ENCODE data around the gene TAF11L2.
"Not testable (repeated sequence)": the region's sequence is repeated elsewhere in the genome, so short reads cannot be mapped to it uniquely, and the experiment has no call there.

Gene TAF11L2

GRCh38 chr5:17524935-17525334, 26.9 kb downstream of the TAF11L2 start, which contains the start of gene TAF11L5:
Gene TAF11L5 (plus strand): TSS chr5:17525235.
- H3K27me3 ChIP-seq (ENCODE audit: control insufficient read depth, insufficient read depth, low read length); H3K27ac ChIP-seq (ENCODE audit: low read depth, low read length); H3K36me3 ChIP-seq (ENCODE audit: control insufficient read depth, insufficient read depth, low read length); H3K4me3 ChIP-seq (ENCODE audit: low read depth, low read length); H3K9me3 ChIP-seq (ENCODE audit: control insufficient read depth, insufficient read depth, low read length); H3K4me1 ChIP-seq (ENCODE audit: control insufficient read depth, insufficient read depth, low read length); H3K9ac ChIP-seq (ENCODE audit: low read depth, low read length): not testable (repeated sequence)

DNA sequence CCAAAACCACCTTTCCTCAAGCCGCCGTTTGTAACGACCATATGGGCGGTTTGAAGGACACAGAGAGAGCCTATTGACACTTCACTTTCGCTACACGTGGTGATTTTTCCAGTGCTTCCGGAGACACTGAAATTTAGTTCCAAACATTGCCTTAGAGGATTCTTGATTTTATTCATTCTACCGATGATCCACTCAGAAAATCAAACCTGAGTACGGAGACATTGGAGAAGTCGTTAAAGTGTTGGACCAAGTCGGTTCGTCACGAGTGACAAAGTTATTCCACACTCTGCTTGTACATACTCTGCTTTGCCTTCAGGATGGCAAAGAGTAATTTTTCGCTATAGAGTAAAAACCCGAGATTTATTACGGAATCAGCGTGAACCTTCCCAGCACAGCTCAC, 28.5 kb downstream of the TAF11L2 start:
- H3K9ac ChIP-seq (ENCODE audit: low read depth, low read length); H3K27ac ChIP-seq (ENCODE audit: low read depth, low read length); H3K36me3 ChIP-seq (ENCODE audit: control insufficient read depth, insufficient read depth, low read length); H3K4me3 ChIP-seq (ENCODE audit: low read depth, low read length); H3K27me3 ChIP-seq (ENCODE audit: control insufficient read depth, insufficient read depth, low read length); H3K4me1 ChIP-seq (ENCODE audit: control insufficient read depth, insufficient read depth, low read length); H3K9me3 ChIP-seq (ENCODE audit: control insufficient read depth, insufficient read depth, low read length): not testable (repeated sequence)

GRCh38 chr5:17528369-17528768, 30.3 kb downstream of the TAF11L2 start, which contains the start of gene TAF11L6:
Gene TAF11L6 (plus strand): TSS chr5:17528669.
- not testable (repeated sequence) for H3K4me1 ChIP-seq (ENCODE audit: control insufficient read depth, insufficient read depth, low read length); H3K9me3 ChIP-seq (ENCODE audit: control insufficient read depth, insufficient read depth, low read length); H3K9ac ChIP-seq (ENCODE audit: low read depth, low read length); H3K27me3 ChIP-seq (ENCODE audit: control insufficient read depth, insufficient read depth, low read length); H3K4me3 ChIP-seq (ENCODE audit: low read depth, low read length); H3K27ac ChIP-seq (ENCODE audit: low read depth, low read length); H3K36me3 ChIP-seq (ENCODE audit: control insufficient read depth, insufficient read depth, low read length)
